ENCODE results near the gene RPP40.
"Not testable (repeated sequence)": the region's sequence is repeated elsewhere in the genome, so short reads cannot be mapped to it uniquely, and the experiment has no call there.

Gene RPP40, protein sequence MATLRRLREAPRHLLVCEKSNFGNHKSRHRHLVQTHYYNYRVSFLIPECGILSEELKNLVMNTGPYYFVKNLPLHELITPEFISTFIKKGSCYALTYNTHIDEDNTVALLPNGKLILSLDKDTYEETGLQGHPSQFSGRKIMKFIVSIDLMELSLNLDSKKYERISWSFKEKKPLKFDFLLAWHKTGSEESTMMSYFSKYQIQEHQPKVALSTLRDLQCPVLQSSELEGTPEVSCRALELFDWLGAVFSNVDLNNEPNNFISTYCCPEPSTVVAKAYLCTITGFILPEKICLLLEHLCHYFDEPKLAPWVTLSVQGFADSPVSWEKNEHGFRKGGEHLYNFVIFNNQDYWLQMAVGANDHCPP

DNA sequence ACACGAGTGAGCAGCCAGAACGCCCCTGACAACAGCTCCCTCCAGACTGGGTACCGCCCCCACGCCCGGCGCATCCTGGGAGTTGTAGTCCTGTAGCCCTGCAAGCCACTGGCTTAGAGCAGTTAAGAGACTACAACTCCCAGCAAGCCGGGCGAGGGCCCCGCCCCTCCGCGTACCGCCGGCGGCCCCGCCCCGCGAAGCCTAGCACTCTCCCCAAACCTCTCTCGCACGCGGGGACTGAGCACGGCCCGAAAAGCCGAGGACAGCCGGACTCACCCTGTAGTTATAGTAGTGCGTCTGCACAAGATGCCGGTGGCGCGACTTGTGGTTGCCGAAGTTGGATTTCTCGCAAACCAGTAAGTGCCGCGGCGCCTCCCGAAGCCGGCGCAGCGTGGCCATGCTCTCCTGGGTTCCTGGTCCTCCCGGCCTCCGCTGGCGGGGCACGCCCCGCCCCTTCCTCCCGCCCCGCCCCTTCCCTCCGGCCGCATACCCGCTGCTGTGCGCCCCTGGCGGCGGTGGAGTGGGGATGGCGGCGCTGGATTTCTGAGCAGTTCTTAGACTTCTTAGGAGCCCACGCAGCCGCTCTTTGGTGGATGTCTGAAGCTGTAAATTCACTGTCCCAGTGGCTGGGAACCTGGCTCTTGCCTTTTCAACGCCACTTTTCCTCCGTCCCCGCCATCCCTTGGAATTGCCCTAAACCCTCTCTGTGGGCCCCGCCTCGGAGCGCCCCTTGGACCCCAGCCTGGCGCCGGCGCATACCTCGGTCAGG lies at the start of gene RPP40:
Gene RPP40, minus strand, starts transcription at position 434 of the 769 bp plus-strand sequence. Its CDS starts 35 bp downstream, at position 399.
- peak; percentile 98 for DNase-seq

DNA sequence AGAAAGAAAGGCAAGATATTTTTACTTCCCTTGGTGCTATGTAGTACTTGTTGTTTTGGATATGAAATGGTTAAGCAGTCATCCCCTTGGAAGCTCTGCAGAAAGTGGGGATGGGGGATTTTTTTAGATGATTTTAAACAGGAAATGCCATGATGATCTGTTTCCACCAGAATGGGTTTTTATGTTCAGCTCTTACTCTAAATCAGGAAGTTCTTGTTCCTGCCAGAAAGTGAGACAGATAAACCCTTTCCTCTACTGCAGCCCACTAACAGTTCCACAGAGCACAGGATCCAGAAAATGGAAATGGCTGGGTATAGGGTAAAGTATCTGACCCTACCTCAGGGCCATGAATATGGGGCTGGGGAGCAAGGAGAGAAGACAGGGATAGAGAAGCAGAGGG lies 49.2 kb upstream of the RPP40 start:
- DNase-seq: no peak

DNA sequence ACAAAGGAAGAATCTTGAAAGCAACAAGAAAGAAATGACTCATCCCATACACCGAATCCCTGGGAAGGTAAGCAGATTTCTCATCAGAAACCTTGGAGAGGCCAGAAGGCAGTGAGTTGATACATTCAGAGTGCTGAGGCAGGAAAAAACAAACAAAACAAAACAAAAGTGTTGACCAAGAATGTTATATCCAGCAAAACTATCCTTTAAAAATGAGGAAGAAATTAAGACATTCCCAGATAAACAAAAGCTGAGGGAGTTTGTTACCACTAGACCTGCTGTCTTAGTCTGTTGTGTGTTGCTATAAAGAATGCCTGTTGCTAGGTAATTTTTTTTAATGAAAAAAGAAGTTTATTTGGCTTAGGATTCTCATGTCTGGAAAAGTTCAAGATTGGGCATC lies 47.6 kb upstream of the RPP40 start:
- no peak for DNase-seq

DNA sequence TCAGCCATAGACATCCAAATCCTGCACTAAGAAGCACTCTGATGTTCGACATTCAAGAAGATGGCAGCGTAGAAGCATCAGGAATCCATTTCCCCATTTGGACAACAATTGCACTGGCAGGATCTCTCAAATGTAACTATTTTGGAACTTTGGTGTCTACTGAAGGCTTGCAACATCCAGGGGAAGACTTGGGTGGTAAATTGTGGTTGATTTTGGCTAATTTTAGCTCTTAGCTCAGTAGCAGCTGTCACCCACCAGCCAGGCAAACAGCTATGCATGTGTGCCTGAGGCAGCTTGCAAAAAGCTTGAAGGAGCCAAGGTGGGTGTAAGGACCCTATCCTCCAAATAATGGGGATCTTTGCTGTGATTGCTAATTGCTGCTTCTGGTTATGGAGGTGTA lies 46.2 kb upstream of the RPP40 start:
- no peak for DNase-seq

DNA sequence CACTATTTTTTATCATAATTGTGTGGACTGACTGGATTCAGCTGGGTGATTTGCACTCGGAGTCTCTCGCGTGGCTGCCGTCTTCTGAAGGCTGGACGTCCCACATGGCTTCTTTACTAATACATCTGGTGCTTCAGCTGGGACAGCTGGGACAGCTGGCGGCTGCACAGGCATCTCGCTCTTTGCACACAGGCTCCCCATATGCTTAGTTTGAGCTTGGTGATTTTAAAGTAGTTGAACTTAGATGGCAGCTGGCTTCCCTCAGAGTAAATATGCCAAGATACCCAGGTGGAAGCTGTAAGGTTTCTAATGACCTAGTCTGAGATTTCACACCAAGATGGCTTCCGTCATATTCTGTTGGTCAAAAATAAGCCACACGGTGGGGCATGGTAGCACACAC lies 42.6 kb upstream of the RPP40 start:
- no peak for DNase-seq

DNA sequence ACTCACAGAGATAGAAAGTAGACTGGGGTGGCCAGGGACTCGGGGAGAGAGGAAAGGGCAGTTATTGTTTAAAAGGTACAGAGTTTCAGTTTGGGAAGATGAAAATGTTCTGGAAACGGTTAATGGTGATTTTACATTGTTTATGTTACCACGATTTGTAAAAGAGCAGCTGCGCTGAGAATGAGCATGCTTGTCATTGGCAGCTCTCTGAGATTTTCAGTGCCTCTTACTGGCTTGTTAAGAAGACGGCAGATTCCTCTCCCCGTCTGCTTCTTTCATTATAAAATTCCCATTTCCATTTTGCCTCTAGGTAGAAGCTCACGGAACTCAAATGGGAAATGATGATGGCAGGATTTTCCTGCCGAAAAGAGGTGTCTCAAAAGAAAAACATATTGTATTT lies 41.6 kb upstream of the RPP40 start:
- DNase-seq: no peak

DNA sequence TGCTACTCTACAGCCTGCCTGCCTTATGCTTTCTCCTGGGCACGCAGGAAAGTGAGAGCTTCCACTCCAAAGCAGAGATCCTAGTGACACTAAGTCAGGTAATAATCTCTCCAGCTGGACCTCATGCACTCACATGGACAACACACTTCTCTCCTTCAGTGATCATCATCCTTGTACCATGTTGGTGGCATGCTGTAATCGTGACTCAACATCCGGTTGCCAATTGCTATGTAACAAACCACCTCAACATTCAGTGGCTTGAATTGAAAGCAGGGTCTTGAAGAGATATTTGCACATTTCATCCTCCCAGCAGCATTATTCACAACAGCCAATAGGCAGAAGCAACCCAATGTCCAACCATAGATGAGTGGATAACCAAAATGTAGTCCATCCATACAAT lies 41.0 kb upstream of the RPP40 start:
- no peak for DNase-seq

DNA sequence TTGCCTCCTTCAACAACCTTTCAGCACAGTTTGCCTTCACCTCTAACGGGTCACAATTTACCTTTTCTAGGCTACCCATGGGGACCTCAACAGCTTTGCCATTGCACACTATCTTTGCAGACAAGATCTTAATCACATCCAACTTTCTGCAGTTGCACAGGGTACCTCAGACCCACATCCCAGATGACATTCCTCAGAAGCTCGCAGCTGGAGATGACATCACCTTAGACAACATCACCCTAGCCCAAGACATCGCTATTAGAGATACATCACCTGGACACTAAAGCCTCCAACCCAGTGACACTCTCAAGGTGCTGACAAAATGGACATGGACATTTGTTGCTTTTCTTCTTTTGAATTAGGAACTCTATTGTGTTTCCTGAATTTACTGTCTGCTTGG lies 38.6 kb upstream of the RPP40 start:
- DNase-seq: no peak

DNA sequence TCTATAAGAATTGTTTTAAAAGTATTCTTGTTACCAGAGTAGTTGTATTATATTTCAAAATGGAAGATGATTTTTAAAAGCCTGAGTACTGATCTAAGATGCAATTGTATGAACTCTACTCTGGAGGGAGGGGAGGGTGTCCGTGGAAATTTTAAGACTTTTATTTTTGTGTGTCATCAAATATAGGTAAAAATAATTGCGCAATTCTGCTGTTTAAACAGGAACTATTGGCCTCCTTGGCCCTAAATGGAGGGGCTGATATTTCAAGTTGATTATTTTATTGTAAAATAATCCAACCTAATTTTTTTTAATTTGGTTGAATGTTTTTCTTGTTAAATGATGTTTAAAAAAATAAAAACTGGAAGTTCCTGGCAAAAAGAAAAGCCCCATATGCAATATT lies 38.1 kb upstream of the RPP40 start:
- DNase-seq: no peak

DNA sequence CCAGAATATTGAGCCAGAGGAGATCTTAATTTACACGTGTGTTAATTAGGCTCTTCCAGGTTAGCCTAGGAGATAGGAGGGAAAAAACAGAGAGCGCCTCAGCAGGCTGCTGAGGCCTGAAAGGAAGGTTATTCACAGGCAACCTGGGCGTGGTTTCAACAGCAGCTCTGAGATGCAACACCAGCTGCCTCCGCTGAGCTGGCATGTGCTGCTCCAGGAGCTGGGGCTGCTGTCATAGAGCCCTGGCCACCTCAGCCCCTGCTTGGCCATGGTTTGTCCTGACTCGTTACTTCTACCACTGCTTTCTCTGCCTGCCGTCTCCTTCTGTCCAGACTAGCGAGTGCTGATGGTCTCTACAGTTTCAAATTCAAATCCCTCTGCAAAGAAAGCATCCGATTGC lies 32.4 kb upstream of the RPP40 start:
- no peak for DNase-seq

DNA sequence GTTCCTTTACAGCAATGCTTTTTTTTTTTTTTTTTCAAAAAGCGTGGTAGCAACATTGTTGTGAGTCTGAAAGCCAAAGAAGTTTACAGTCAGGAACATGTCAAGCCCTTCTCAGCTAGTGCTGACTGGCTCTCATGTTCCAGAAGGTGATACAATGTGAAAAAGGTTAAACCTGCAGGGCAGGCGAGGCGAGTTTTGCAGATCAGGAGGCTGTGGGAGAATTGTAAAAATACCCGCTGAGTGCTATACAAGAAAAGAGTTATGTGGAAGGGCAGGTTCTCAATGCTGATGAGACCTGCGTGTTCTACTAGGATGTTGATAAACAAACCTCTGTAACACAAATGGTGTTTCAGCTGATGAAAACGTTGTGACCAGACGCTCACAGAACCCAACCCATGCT lies 30.9 kb upstream of the RPP40 start:
- no peak for DNase-seq

DNA sequence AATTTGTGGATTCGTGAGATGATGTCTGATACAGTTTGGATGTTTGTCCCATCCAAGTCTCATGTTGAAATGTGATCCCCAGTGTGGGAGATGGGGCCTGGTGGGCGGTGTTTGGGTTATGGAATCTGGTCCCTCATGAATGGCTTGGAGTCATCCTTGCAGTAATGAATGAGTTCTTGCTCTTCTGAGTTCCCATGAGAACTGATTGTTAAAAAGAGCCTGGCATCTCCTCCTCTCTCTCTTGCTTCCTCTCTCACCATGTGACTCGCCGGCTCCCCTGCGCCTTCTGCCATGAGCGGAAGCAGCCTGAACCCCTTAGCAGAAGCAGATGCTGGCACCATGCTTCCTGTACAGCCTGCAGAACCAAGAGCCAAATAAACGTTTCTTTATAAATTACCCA lies 30.5 kb upstream of the RPP40 start:
- DNase-seq: no peak

DNA sequence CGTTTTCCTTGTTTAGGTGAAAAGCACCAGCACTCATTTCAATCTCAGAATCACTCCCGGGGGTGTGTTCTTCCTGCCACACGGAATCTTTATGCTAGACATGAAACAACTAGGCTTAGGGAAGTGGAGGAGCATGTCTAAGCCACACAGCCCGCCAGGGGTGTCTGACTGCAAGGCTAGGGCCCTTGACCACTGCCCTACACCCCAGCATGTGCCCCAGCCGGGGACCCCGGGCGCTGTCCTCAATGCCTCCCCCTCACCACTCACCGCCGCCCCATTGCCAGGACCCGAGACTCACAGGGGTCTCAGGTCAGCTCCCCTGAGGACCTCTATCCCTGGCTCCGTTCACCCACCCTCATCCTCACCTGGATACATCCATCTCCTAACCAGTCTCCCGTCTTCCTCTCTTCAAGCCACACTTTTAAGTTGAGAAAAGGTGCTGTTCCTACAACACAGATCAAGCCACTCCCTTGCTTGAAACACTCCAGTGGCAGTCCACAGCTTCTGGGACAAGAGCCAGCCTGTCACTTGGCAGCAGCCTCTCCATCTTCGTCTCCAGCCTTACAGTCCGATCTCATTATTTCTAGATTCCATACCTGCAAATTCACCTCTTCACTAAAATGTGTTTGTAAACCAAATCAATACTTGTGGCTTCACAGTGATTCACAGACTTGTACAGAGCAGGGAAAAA lies 29.5 kb upstream of the RPP40 start:
- DNase-seq: not testable (repeated sequence)

DNA sequence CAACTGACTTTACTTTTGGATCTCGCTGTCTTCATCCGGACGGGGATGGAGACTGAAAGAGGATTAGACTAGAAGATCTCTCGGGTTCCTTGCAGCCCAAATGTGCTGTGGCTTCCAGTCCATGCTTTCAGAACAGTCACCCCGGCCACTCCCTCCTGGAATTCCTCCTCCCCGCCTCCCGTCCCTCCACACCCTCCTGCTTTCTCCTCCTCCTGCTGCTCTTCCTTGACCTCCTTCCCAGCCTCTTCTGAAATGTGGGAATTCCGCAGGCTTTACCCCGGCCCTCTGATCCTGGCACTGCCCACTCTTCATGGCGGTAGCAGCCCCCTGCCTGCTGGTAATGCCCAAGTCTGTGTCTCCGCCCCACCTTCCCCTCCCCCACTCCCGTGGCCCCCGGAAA lies 28.9 kb upstream of the RPP40 start:
- not testable (repeated sequence) for DNase-seq

DNA sequence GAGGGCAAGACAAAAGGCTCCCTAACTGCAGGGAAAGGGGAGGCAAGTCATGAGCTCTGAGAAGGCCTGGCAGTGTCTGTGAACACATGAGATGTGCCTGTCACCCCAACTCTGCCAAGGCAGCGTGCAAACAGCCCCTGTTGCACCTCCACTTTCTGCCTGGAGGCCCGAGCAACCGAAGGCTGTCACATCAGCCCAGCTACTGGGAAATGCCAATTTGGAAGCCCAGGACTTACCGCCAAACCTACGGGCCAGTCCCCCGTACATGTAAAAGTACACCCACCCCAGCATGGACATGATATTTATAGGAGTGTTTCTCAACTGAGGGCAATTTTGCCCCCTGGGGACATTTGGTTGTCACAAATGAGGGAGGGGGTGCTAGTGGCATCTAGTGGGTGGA lies 27.3 kb upstream of the RPP40 start:
- DNase-seq: no peak

DNA sequence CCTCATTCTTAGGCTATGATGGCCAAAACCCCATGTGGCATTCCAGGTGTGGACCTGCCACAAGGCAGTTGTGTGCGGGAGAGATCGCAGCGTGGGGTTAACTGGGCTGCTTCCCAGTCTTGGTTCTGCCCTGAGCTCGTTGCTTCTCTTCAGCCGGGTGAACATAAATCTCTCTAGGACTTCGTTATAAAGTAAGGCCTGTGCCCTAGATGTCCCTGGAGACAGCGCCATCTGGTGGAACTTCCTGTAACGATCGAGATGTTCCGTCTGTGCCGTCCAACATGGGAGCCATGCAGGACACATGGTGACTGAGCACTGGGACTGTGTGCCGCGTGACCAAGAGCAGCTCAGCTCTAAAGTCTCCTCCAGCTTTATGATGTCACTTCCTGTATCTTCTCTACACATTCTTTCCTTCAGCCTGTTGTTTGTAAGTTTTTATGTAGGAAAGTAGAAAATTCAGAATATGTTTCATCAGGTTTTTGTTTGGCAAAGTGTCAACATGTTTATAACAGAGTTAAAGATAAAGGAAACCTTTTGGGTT lies 26.8 kb upstream of the RPP40 start:
- peak; percentile 71 for DNase-seq

DNA sequence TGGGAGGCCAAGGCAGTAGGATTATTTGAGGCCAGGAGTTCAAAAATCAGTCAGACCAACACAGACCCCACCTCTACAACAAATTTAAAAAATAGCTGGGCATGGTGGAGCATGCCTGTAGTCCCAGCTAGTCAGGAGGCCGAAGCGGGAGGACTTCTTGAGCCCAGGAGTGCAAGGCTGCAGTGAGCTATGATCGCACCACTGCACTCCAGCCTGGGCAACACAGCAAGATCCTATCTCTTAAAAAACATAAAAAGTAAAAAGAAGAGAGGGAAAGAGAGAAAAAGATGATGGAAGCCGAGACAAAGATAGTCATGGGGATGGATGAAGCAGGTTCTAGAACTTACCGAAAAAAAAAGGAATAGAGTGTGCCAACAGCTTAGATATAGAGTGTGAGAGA lies 25.8 kb upstream of the RPP40 start:
- no peak for DNase-seq

DNA sequence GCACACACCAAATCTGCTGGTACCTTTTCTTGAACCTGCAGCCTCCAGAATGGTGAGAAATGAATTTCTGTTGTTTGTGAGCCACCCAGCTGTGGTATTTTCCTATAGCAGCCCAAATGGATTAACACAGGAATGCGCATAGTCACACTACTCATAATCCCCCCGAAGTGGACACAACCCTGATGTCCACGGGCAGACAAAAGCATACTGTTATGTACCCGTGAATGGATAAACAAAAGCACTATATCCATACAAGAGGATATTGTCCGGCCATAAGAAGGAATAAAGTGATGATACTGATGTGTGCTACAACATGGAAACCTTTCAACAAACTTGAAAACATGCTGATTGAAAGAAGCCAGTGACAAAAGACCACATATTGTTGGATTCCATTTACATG lies 25.1 kb upstream of the RPP40 start:
- no peak for DNase-seq

DNA sequence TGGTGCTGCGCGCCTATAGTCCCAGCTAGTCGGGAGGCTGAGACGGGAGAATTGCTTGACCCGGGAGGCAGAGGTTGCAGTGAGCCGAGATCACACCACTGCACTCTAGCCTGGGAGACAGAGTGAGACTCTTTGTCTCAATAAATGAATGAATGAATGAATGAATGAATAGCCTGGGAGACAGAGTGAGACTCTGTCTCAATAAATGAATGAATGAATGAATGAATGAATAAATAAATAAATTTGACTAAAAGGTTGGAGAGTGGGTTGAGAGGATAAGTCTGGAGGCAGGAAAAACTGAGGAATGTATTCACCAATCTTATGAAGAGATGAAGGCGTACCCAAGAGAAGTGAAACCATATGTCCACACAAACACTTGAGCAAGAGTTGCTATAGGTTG lies 24.5 kb upstream of the RPP40 start:
- DNase-seq: no peak

DNA sequence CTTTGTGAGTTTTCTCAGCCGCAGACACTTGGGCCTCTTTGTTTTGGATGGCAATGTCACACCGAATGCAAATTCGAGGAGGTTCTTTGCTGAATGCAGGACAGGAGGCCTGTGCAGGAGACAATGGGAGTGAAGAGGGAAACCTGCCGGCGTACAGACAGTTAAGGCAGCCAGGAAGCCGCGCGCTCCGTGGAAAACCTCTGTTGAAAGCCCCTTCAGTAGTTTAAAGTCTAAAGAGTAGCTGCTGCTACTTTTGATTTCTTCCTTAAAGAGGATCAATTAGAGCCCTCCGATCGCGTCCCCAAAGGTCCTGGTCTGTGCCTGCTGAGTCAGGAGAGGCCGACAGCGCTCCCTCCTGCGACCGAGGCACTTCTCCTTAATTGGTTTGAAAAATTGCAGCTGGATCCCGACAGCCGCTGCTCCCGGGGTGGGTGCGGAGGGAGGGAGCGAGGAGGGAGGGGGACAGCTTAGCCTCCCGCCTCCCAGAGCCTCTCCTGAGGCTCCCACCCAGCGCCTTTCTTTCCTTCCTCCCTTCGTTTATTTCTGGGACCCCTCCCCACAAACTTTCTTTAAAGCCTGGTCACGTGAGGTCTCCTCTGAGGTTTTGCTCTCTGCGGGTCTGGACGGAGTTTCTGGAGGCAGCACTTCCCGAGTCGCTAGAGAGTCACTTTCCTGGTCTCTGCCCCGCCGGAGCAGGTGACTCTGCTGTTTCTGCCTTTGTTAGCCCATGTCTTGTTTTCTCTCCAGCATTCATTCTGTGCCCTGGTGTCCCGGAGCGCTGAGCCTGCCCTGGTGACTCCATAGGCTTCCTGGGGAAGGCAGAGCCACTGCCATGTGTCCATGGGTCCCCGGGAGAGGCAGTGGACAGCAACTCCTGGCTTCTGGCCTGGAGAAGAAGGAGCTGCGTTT lies 22.3 kb upstream of the RPP40 start:
- no peak for DNase-seq

DNA sequence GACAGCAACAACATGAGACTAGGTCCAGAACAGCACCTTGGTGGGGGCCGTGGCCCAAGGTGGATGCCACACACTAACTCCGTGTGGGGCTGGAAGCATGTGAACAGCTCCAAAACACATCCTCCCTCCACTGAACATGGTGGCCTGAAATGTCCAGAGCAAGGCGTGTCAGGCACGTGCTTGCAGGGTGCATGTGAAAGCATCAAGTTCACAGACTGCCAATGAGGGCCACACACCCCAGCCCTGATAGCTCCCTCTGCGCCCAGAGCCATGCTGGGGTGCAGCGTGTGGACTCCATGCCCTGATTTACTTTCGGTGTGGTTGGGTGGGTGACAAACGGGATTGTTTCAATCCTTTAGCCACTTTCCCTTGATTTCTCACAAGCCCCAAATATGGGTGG lies 20.1 kb upstream of the RPP40 start:
- no peak for DNase-seq

DNA sequence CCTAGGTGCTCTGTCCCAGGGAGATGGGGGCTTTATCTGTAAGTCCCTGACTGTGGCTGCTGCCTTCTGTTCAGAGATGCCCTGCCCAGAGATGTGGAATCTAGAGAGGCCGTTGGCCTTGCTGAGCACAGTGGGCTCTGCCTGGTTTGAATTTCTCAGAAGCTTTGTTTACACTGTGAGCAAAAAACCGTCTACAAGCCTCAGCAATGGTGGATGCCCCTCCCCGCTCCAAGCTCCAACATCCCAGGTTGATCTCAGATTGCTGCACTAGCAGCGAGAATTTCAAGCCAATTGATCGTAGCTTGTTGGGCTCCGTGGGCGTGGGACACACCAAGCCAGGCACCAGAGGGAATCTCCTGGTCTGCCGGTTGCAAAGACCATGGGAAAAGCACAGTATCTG lies 16.3 kb upstream of the RPP40 start:
- no peak for DNase-seq
